ENCODE data around the gene CCDC187.

GRCh38 chr9:136317695-136318094 is 13.8 kb upstream of the CCDC187 start:
- TF ChIP-seq, protein P1, sequence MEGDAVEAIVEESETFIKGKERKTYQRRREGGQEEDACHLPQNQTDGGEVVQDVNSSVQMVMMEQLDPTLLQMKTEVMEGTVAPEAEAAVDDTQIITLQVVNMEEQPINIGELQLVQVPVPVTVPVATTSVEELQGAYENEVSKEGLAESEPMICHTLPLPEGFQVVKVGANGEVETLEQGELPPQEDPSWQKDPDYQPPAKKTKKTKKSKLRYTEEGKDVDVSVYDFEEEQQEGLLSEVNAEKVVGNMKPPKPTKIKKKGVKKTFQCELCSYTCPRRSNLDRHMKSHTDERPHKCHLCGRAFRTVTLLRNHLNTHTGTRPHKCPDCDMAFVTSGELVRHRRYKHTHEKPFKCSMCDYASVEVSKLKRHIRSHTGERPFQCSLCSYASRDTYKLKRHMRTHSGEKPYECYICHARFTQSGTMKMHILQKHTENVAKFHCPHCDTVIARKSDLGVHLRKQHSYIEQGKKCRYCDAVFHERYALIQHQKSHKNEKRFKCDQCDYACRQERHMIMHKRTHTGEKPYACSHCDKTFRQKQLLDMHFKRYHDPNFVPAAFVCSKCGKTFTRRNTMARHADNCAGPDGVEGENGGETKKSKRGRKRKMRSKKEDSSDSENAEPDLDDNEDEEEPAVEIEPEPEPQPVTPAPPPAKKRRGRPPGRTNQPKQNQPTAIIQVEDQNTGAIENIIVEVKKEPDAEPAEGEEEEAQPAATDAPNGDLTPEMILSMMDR (IDR thresholded peaks at IDR 0.05) = no peak
- no peak for TF ChIP-seq POLR2A (IDR thresholded peaks at IDR 0.05)

Data from body of pancreas (tissue), 4 donors.